Ascending aorta (tissue), 2 donors: ENCODE data around the gene CACNG4. TPM values are rescaled to one million over a fixed set of nuclear protein-coding genes. Genes with fewer than 3 reads are reported as not detected.

Experiments used
- DNase-seq, 2 donors: peaks; one replicate each; pipeline ENCODE4 v3.0.0-alpha.2; 2019; ENCODE audit warnings: low spot score in 2 of 2
- H3K27ac ChIP-seq, 2 donors: fragments of 200-600 bp; sonication (generic); one replicate each; pipeline ENCODE4 v1.5.1; 2016 to 2017; ENCODE audit warnings: mild to moderate bottlenecking in 1 of 2
- H3K27me3 ChIP-seq: fragments of 200-600 bp; sonication (generic); one replicate; pipeline ENCODE4 v1.5.1; 2017
- H3K36me3 ChIP-seq, 2 donors: fragments of 200-600 bp; sonication (generic); one replicate each; pipeline ENCODE4 v1.5.1; 2016
- H3K4me1 ChIP-seq, 2 donors: fragments of 200-600 bp; sonication (generic); one replicate each; pipeline ENCODE4 v1.5.1; 2016 to 2017; ENCODE audit warnings: mild to moderate bottlenecking in 1 of 2
- H3K4me3 ChIP-seq, 2 donors: fragments of 200-600 bp; sonication (generic); one replicate each; pipeline ENCODE4 v1.5.1; 2016 to 2017; ENCODE audit warnings: mild to moderate bottlenecking in 1 of 2
- H3K9me3 ChIP-seq, 2 donors: fragments of 200-600 bp; sonication (generic); one replicate each; pipeline ENCODE4 v1.5.1; 2016
- CTCF ChIP-seq, 3 experiments: fragments of 200-600 bp in 2 of 3; fragments of 450-650 bp in 1 of 3; sonication (generic) in 2 of 3; IDR thresholded peaks; one replicate each; pipeline ENCODE4 v1.5.1; 2016 to 2019; ENCODE audit warnings: antibody characterized with exemption in 3 of 3, mild to moderate bottlenecking in 1 of 3, moderate library complexity in 1 of 3
- intact Hi-C: fragments of 100-400 bp; cut with DNase I; formaldehyde crosslinking; loops from one replicate; pipeline ENCODE4 v1.15.1; 2023
- total RNA-seq: library from RNA; depleted of rRNA; stranded (reverse); fragments of >200 nt; gene quantifications from one replicate; pipeline ENCODE4 v1.1.0, GENCODE V29; 2016

CACNG4 gene
- total RNA-seq, 1 donor from 2014 or later: not detected

- Histone ChIP-seq H3K4me1 (no peaks in the 10 kb centered on the region), H3K27ac (no peak overlapping the region), H3K4me3 (no peak overlapping the region), H3K9me3 (peaks cover 9 to 20% of the 10 kb centered on the region in 2 donors), H3K36me3 (no peaks in the 10 kb centered on the region), H3K27me3 (no peaks in the 10 kb centered on the region)
- intact Hi-C loops: no loop called here
- TF ChIP-seq CTCF (IDR thresholded peaks at IDR 0.05): no peak
- DNase-seq: no peak
Observed at GRCh38 chr17:67047382-67047781, 82.9 kb downstream of the CACNG4 start.

GRCh38 chr17:67049025-67049739, 84.7 kb downstream of the CACNG4 start:
- no peak for DNase-seq
- Histone ChIP-seq H3K4me1 (no peaks in the 10 kb centered on the region), H3K4me3 (no peak overlapping the region), H3K27ac (no peak overlapping the region), H3K27me3 (no peaks in the 10 kb centered on the region), H3K36me3 (no peaks in the 10 kb centered on the region), H3K9me3 (peaks cover 9 to 20% of the 10 kb centered on the region in 2 donors)
- TF ChIP-seq CTCF (IDR thresholded peaks at IDR 0.05): no peak
- intact Hi-C loops: no loop called here

- Histone ChIP-seq H3K9me3 (peaks cover 9 to 20% of the 10 kb centered on the region in 2 donors), H3K27ac (no peak overlapping the region), H3K27me3 (no peaks in the 10 kb centered on the region), H3K36me3 (no peaks in the 10 kb centered on the region), H3K4me1 (no peaks in the 10 kb centered on the region), H3K4me3 (no peak overlapping the region)
- no peak for TF ChIP-seq CTCF (IDR thresholded peaks at IDR 0.05)
- intact Hi-C loops: no loop called here
- no peak for DNase-seq
Observed at GRCh38 chr17:67050066-67050465, 85.6 kb downstream of the CACNG4 start.

- peaks cover 9 to 20% of the 10 kb centered on the region in 2 donors for H3K9me3 ChIP-seq
- no peak for TF ChIP-seq CTCF (IDR thresholded peaks at IDR 0.05)
- no peak overlapping the region for H3K4me3 ChIP-seq
- H3K27me3 ChIP-seq: no peaks in the 10 kb centered on the region
- DNase-seq: no peak
- H3K36me3 ChIP-seq: no peaks in the 10 kb centered on the region
- no peak overlapping the region for H3K27ac ChIP-seq
- H3K4me1 ChIP-seq: no peaks in the 10 kb centered on the region
- intact Hi-C loops: no loop called here
Observed at GRCh38 chr17:67050471-67051154, 86.1 kb downstream of the CACNG4 start.

- Histone ChIP-seq H3K27me3 (no peaks in the 10 kb centered on the region), H3K36me3 (no peaks in the 10 kb centered on the region), H3K4me1 (no peaks in the 10 kb centered on the region), H3K27ac (no peak overlapping the region), H3K9me3 (peaks cover 9 to 20% of the 10 kb centered on the region in 2 donors), H3K4me3 (no peak overlapping the region)
- DNase-seq: no peak
- no peak for TF ChIP-seq CTCF (IDR thresholded peaks at IDR 0.05)
- intact Hi-C loops: no loop called here
Observed at GRCh38 chr17:67051155-67051538, 86.6 kb downstream of the CACNG4 start.
